Esophagus squamous epithelium (tissue), 4 donors: ENCODE results near the gene MISP3.

Experiments
- CTCF ChIP-seq, 6 experiments: fragments of 450-650 bp in 4 of 6; fragments of 200-600 bp in 2 of 6; sonication (generic) in 2 of 6; IDR thresholded peaks; one replicate each; pipeline ENCODE4 v1.5.1; 2016 to 2019; ENCODE audit warnings: antibody characterized with exemption in 6 of 6, mild to moderate bottlenecking in 4 of 6, moderate library complexity in 4 of 6
- POLR2A ChIP-seq, 4 donors: fragments of 450-650 bp; IDR thresholded peaks; one replicate each; pipeline ENCODE4 v1.6.1; 2017; ENCODE audit warnings: antibody characterized with exemption in 4 of 4, mild to moderate bottlenecking in 4 of 4, moderate library complexity in 3 of 4

- TF ChIP-seq POLR2A (IDR thresholded peaks at IDR 0.05) = no peak
- TF ChIP-seq CTCF (IDR thresholded peaks at IDR 0.05) = peak in 1 of 6 experiments; percentile 3
These were observed 1.6 kb downstream of the MISP3 start for GRCh38 chr19:14073925-14074838.
